Raji (cell line): Measurements from ENCODE around the gene YIPF4.

Experiments used
- POLR2A ChIP-seq: IDR thresholded peaks from 2 replicates; pipeline ENCODE4 v1.6.1; 2011; ENCODE audit warnings: low read depth, low read length, control low read depth; ENCODE audit not compliant: insufficient read depth

The YIPF4 gene

DNA sequence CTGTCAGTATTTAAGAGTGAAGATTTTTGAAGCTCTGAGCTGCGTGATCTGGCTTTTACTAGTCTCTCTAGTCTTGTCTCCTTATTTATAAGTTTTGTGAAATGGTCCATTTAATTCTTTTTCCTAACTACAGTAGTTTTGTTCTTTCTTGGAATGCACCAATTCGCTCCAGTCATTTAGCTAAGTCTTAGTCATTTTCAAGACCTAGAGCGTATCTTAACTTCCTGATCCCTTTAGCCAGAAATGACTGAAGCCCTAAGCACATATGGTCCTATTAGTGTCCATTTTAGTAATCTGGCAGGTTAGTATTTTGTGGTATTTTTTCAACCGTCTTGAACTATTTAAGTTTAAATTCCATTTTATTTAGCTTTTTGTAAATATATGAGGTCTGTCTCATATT is 82.7 kb downstream of the YIPF4 start:
- TF ChIP-seq POLR2A: no peak

DNA sequence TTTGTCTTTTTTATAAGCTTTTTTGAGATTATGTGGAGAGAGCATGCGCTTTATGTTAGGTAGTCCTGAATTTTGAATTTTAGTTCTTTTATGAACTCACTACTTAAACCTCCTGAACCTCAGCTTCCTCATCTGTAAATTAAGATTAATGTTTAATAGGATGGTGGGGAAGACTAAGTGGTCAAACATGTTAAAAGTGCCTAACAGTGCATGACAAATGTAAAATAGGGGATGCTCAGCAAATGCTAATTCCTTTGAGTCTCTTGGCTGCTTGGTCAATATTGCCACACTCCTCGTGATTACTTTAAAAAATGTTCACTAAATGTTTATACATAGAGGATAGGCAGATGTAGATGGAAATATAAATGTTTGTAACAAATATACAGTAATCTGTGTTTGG is 85.9 kb downstream of the YIPF4 start:
- no peak for TF ChIP-seq POLR2A
